CD4-positive, alpha-beta T cell (primary cell): Measurements from ENCODE around the gene CYGB. TPM values are rescaled to one million over a fixed set of nuclear protein-coding genes. Genes with fewer than 3 reads are reported as not detected.

ENCODE experiments used
- ATAC-seq: fragments of 200-7000 bp; cut with Tn5 transposase; one replicate; pipeline ENCODE4 v1.10.0; 2022; ENCODE audit warnings: mild to moderate bottlenecking; ENCODE audit not compliant: poor library complexity
- CTCF ChIA-PET: fragments of 350-600 bp; sonication (Branson Sonifier 250); formaldehyde crosslinking; loops from one replicate; lab custom pipeline; 2021; ENCODE audit warnings: antibody characterized with exemption, inconsistent platforms; lab: Charles Lee
- POLR2A ChIA-PET: fragments of 350-600 bp; sonication (Branson Sonifier 250); formaldehyde crosslinking; loops from one replicate; lab custom pipeline; 2021; ENCODE audit warnings: antibody characterized with exemption, inconsistent platforms; lab: Charles Lee
- DNase-seq, 14 experiments: peaks; one replicate each; pipeline ENCODE4 v3.0.0-alpha.2; 2013 to 2020; ENCODE audit warnings: mixed read lengths in 2 of 14
- H3K27ac ChIP-seq, 2 donors: one replicate each; pipeline versions ENCODE4 v1.5.1 to v1.7.0; 2013; ENCODE audit warnings: low read length in 2 of 2, low read depth in 1 of 2, mild to moderate bottlenecking in 1 of 2
- H3K27me3 ChIP-seq, 2 experiments: 1 replicate in 1 of 2; 2 replicates in 1 of 2; pipeline versions ENCODE4 v1.6.1 to v1.7.0; 2013; ENCODE audit warnings: low read length in 2 of 2, control low read depth in 1 of 2, mild to moderate bottlenecking in 1 of 2, moderate library complexity in 1 of 2; ENCODE audit not compliant: insufficient read depth in 2 of 2, control insufficient read depth in 1 of 2
- H3K36me3 ChIP-seq: one replicate; pipeline ENCODE4 v1.6.1; 2013; ENCODE audit warnings: low read length, control low read depth; ENCODE audit not compliant: insufficient read depth
- H3K4me1 ChIP-seq: one replicate; pipeline ENCODE4 v1.6.1; 2013; ENCODE audit warnings: low read length, control low read depth; ENCODE audit not compliant: insufficient read depth
- H3K4me3 ChIP-seq: one replicate; pipeline ENCODE4 v1.5.1; 2013; ENCODE audit warnings: mild to moderate bottlenecking, low read length, moderate library complexity
- H3K9me3 ChIP-seq, 2 experiments: 1 replicate in 1 of 2; 2 replicates in 1 of 2; pipeline versions ENCODE4 v1.6.1 to v1.7.0; 2013; ENCODE audit warnings: low read length in 2 of 2, mild to moderate bottlenecking in 2 of 2, control low read depth in 1 of 2, moderate library complexity in 1 of 2; ENCODE audit not compliant: control insufficient read depth in 1 of 2, insufficient read depth in 1 of 2
- H3K27ac Mint-ChIP-seq: one replicate; pipeline ENCODE4 v1.8.0; 2020; ENCODE audit warnings: mixed read lengths
- H3K27me3 Mint-ChIP-seq: one replicate; pipeline ENCODE4 v1.8.0; 2021; ENCODE audit warnings: mixed read lengths
- H3K36me3 Mint-ChIP-seq: one replicate; pipeline ENCODE4 v1.8.0; 2021; ENCODE audit warnings: low read depth, mixed read lengths
- H3K4me1 Mint-ChIP-seq: one replicate; pipeline ENCODE4 v1.8.0; 2021; ENCODE audit warnings: low read depth, mixed read lengths
- H3K4me3 Mint-ChIP-seq: one replicate; pipeline ENCODE4 v1.8.0; 2020; ENCODE audit warnings: mild to moderate bottlenecking, mixed read lengths
- H3K9me3 Mint-ChIP-seq: one replicate; pipeline ENCODE4 v1.8.0; 2020; ENCODE audit warnings: mixed read lengths
- CTCF ChIP-seq: fragments of 200-600 bp; IDR thresholded peaks from one replicate; pipeline ENCODE4 v1.8.0; 2022; ENCODE audit warnings: antibody characterized with exemption, mild to moderate bottlenecking
- intact Hi-C, 2 experiments: fragments of 100-400 bp; cut with DNase I in 1 of 2; cut with micrococcal nuclease in 1 of 2; formaldehyde crosslinking; loops; one replicate each; pipeline versions ENCODE4 v1.15.1 to v1.9.0; 2023 to 2025; cut with DNase I, micrococcal nuclease
- total RNA-seq, 174 experiments: library from RNA in 2 of 174; stranded (reverse) in 2 of 174; gene quantifications; one replicate each; pipeline ENCODE4 v1.2.3 and lab custom pipeline; 2021 to 2026

The CYGB gene
- total RNA-seq, 2 experiments from 2014 or later, result not detected

DNA sequence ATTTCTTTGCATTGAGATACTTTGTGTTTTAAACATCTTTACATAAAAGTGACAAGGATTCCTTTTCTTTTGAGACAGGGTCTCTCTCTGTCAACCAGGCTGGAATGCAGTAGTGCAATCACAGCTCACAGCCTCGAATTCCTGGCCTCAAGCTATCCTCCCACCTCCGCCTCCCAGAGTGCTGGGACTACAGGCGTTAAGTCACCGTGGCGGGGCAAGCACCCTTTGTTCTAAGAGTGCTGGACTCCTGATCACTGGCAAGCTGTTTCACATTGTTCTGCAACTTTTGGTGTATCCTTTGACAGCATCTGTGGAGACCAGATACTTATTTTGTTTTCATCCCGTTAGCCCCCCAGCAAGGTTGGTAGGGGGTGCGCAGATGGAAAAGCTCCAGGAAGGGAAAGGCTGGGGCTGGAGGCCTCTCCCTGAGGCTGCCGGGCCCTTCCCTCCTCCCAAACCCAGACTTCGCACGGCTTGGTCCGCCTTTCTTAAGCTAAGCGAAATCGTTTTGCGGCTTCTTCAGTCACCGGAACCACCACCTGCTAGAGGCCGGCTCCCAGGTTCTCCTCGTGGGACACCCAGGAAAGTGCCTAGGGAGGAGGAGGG lies 47.0 kb upstream of the CYGB start:
- peaks cover 53% of the 10 kb centered on the region for H3K27me3 Mint-ChIP-seq

GRCh38 chr17:76582660-76583059 lies 45.2 kb upstream of the CYGB start:
- no peaks in the 10 kb centered on the region for H3K9me3 Mint-ChIP-seq
- no peaks in the 10 kb centered on the region for H3K36me3 Mint-ChIP-seq
- peak in 1 of 14 experiments; percentile 5 for DNase-seq
- peaks cover 9% of the 10 kb centered on the region for H3K4me1 Mint-ChIP-seq
- ATAC-seq, result no peak
- ChIA-PET CTCF (interaction anchor here (2.5 kb wide), 1 partner anchor 41 kb away, joined by 7 read pairs; no protein-coding TSS in a partner anchor), POLR2A (no interaction called here)
- H3K36me3 ChIP-seq, result no peaks in the 10 kb centered on the region
- no peak overlapping the region for H3K4me3 Mint-ChIP-seq
- peaks cover 37% of the 10 kb centered on the region for H3K27me3 Mint-ChIP-seq
- no peak overlapping the region for H3K27ac ChIP-seq
- H3K4me3 ChIP-seq, result no peak overlapping the region
- TF ChIP-seq CTCF, result no peak
- intact Hi-C loops, result no loop called here
- no peak overlapping the region for H3K27ac Mint-ChIP-seq
- H3K4me1 ChIP-seq, result peaks cover 26% of the 10 kb centered on the region
- H3K27me3 ChIP-seq, result peaks cover 20 to 32% of the 10 kb centered on the region in 2 experiments
- peaks cover 0 to 10% of the 10 kb centered on the region in 2 experiments for H3K9me3 ChIP-seq

More for the DNA sequence above, 47.0 kb upstream of the CYGB start:
- intact Hi-C loops, result no loop called here
- H3K4me3 ChIP-seq, result peak overlapping the region; percentile 56
- peaks cover 31 to 49% of the 10 kb centered on the region in 2 experiments for H3K27me3 ChIP-seq
- Mint-ChIP-seq H3K4me1 (peaks cover 9% of the 10 kb centered on the region), H3K9me3 (no peaks in the 10 kb centered on the region), H3K4me3 (peak overlapping the region; percentile 79), H3K27ac (no peak overlapping the region), H3K36me3 (no peaks in the 10 kb centered on the region)
- ChIA-PET CTCF (interaction anchor here (0.7 to 2.7 kb wide), 4 partner anchors 9 to 61 kb away, joined by 3 to 17 read pairs (median 5); no protein-coding TSS in a partner anchor), POLR2A (interaction anchor here (0.7 to 1.0 kb wide), 3 partner anchors 26 to 340 kb away, joined by 3 to 4 read pairs (median 3); no protein-coding TSS in a partner anchor)
- H3K4me1 ChIP-seq, result peaks cover 26% of the 10 kb centered on the region
- DNase-seq (no peak), ATAC-seq (no peak)
- TF ChIP-seq CTCF, result no peak
- H3K36me3 ChIP-seq, result no peaks in the 10 kb centered on the region
- H3K9me3 ChIP-seq, result peaks cover 0 to 10% of the 10 kb centered on the region in 2 experiments
- H3K27ac ChIP-seq, result no peak overlapping the region

GRCh38 chr17:76581515-76581914 lies 44.0 kb upstream of the CYGB start:
- H3K27me3 Mint-ChIP-seq, result peaks cover 26% of the 10 kb centered on the region
- H3K9me3 ChIP-seq, result peaks cover 0 to 10% of the 10 kb centered on the region in 2 experiments
- DNase-seq (no peak), ATAC-seq (no peak)
- H3K36me3 ChIP-seq, result no peaks in the 10 kb centered on the region
- H3K9me3 Mint-ChIP-seq, result no peaks in the 10 kb centered on the region
- H3K27ac Mint-ChIP-seq, result no peak overlapping the region
- H3K4me3 Mint-ChIP-seq, result no peak overlapping the region
- H3K4me3 ChIP-seq, result no peak overlapping the region
- peaks cover 12 to 22% of the 10 kb centered on the region in 2 experiments for H3K27me3 ChIP-seq
- H3K27ac ChIP-seq, result no peak overlapping the region
- H3K4me1 Mint-ChIP-seq, result peaks cover 4% of the 10 kb centered on the region
- no peaks in the 10 kb centered on the region for H3K36me3 Mint-ChIP-seq
- ChIA-PET POLR2A (no interaction called here), CTCF (no interaction called here)
- intact Hi-C loops, result no loop called here
- H3K4me1 ChIP-seq, result peaks cover 19% of the 10 kb centered on the region
- TF ChIP-seq CTCF, result no peak
